GM18511 (cell line): ENCODE measurements around the gene FOXP1.

ENCODE experiments used
- ATAC-seq: cut with Tn5 transposase; IDR thresholded peaks from one replicate; pipeline ENCODE4 v1.9.1; 2021; ENCODE audit warnings: mild to moderate bottlenecking, moderate library complexity; ENCODE audit not compliant: unreplicated experiment

FOXP1 gene

GRCh38 chr3:71583566-71584393, at the start of gene FOXP1:
Gene FOXP1 (minus strand): TSS chr3:71583728. CDS start chr3:71198381, 385,347 bp downstream.
- ATAC-seq: peak; percentile 52

GRCh38 chr3:71629711-71630110, 46.2 kb upstream of the FOXP1 start:
- no peak for ATAC-seq

- ATAC-seq: no peak
Measured at GRCh38 chr3:71629289-71629688, 45.8 kb upstream of the FOXP1 start.

GRCh38 chr3:71628522-71628921, 45.0 kb upstream of the FOXP1 start:
- ATAC-seq: no peak

- ATAC-seq: no peak
Measured at GRCh38 chr3:71625676-71626075, 42.1 kb upstream of the FOXP1 start.

GRCh38 chr3:71621825-71622537, 38.5 kb upstream of the FOXP1 start:
- no peak for ATAC-seq

GRCh38 chr3:71618538-71618937, 35.0 kb upstream of the FOXP1 start:
- no peak for ATAC-seq

GRCh38 chr3:71616571-71617021, 33.1 kb upstream of the FOXP1 start:
- ATAC-seq: no peak

GRCh38 chr3:71614869-71615268, 31.3 kb upstream of the FOXP1 start:
- ATAC-seq: no peak

- ATAC-seq: no peak
Measured at GRCh38 chr3:71614426-71614825, 30.9 kb upstream of the FOXP1 start.

GRCh38 chr3:71611099-71611498, 27.6 kb upstream of the FOXP1 start:
- ATAC-seq: no peak

GRCh38 chr3:71607364-71607763, 23.8 kb upstream of the FOXP1 start:
- no peak for ATAC-seq

GRCh38 chr3:71606582-71606981, 23.1 kb upstream of the FOXP1 start:
- ATAC-seq: no peak

GRCh38 chr3:71602256-71602655, 18.7 kb upstream of the FOXP1 start:
- ATAC-seq: no peak

GRCh38 chr3:71601811-71602210, 18.3 kb upstream of the FOXP1 start:
- ATAC-seq: no peak

GRCh38 chr3:71600646-71601288, 17.2 kb upstream of the FOXP1 start:
- ATAC-seq: no peak

GRCh38 chr3:71599416-71599815, 15.9 kb upstream of the FOXP1 start:
- ATAC-seq: no peak

GRCh38 chr3:71598292-71598691, 14.8 kb upstream of the FOXP1 start:
- ATAC-seq: no peak

- no peak for ATAC-seq
Measured at GRCh38 chr3:71597286-71597685, 13.8 kb upstream of the FOXP1 start.

GRCh38 chr3:71593106-71593505, 9.6 kb upstream of the FOXP1 start:
- no peak for ATAC-seq

GRCh38 chr3:71591101-71591500, 7.6 kb upstream of the FOXP1 start:
- ATAC-seq: no peak

GRCh38 chr3:71589132-71589531, 5.6 kb upstream of the FOXP1 start:
- ATAC-seq: no peak
